H1 (cell line): Measurements from ENCODE around the gene USE1. TPM values are rescaled to one million over a fixed set of nuclear protein-coding genes. Genes with fewer than 3 reads are reported as not detected.

Source experiments
- CTCF ChIA-PET: fragments of 300-600 bp; sonication (Branson Sonifier 250); formaldehyde crosslinking; loops from one replicate; lab custom pipeline; 2021; ENCODE audit not compliant: partially characterized antibody; lab: Charles Lee
- POLR2A ChIA-PET: fragments of 300-600 bp; sonication (Branson Sonifier 250); formaldehyde crosslinking; loops from one replicate; lab custom pipeline; 2021; ENCODE audit warnings: inconsistent platforms; ENCODE audit not compliant: partially characterized antibody; lab: Charles Lee
- DNase-seq, 2 experiments: peaks; one replicate each; pipeline versions ENCODE4 v3.0.0 to v3.0.0-alpha.2; 2010 to 2022; ENCODE audit warnings: low spot score in 2 of 2, low read depth in 1 of 2, mixed read lengths in 1 of 2
- FAIRE-seq: peaks from 2 replicates; lab custom pipeline; 2011; peaks lifted over from hg19 to GRCh38; lab: Jason Lieb, UNC
- H2AFZ ChIP-seq: 2 replicates; pipeline ENCODE4 v1.8.1; 2012; ENCODE audit warnings: low read length, inconsistent platforms
- H2AK5ac ChIP-seq: 2 replicates; pipeline ENCODE4 v1.6.1; 2013; ENCODE audit warnings: low read depth, low read length
- H2BK120ac ChIP-seq: replicated peaks from 2 replicates; pipeline ENCODE3; 2013; ENCODE audit warnings: low read depth, low read length, inconsistent platforms
- H2BK12ac ChIP-seq: 2 replicates; pipeline ENCODE4 v1.6.1; 2013; ENCODE audit warnings: low read depth, low read length
- H2BK15ac ChIP-seq: 2 replicates; pipeline ENCODE4 v1.6.1; 2013; ENCODE audit warnings: low read length
- H2BK20ac ChIP-seq: 2 replicates; pipeline ENCODE4 v1.6.1; 2013; ENCODE audit warnings: low read length
- H2BK5ac ChIP-seq: 2 replicates; pipeline ENCODE4 v1.6.1; 2013; ENCODE audit warnings: low read depth, low read length
- H3K14ac ChIP-seq: 2 replicates; pipeline ENCODE4 v1.6.1; 2013; ENCODE audit warnings: inconsistent platforms; ENCODE audit not compliant: insufficient read length
- H3K18ac ChIP-seq: 2 replicates; pipeline ENCODE4 v1.6.1; 2013; ENCODE audit warnings: low read length; ENCODE audit errors: extremely low read depth
- H3K23ac ChIP-seq: 2 replicates; pipeline ENCODE4 v1.6.1; 2013; ENCODE audit warnings: inconsistent platforms; ENCODE audit not compliant: insufficient read length
- H3K23me2 ChIP-seq: 2 replicates; pipeline ENCODE4 v1.6.1; 2013; ENCODE audit warnings: low read depth, low read length
- H3K27ac ChIP-seq: 2 replicates; pipeline ENCODE4 v1.6.1; 2011; ENCODE audit warnings: low read depth, low read length, inconsistent platforms
- H3K27me3 ChIP-seq, 4 experiments: replicated peaks in 1 of 4; 1 replicate in 1 of 4; 2 replicates in 3 of 4; pipeline versions ENCODE4 v1.6.1 to v1.8.1; 2011 to 2013; ENCODE audit warnings: low read length in 3 of 4, mild to moderate bottlenecking in 3 of 4, inconsistent platforms in 2 of 4, mixed read lengths in 2 of 4, moderate library complexity in 1 of 4; ENCODE audit not compliant: control insufficient read depth in 3 of 4, insufficient read depth in 3 of 4; ENCODE audit errors: extremely low read depth in 1 of 4
- H3K36me3 ChIP-seq, 4 experiments: 2 replicates each; pipeline versions ENCODE4 v1.6.1 to v1.8.1; 2011 to 2013; ENCODE audit warnings: mild to moderate bottlenecking in 4 of 4, low read length in 3 of 4, moderate library complexity in 2 of 4, control low read depth in 1 of 4, inconsistent platforms in 1 of 4; ENCODE audit not compliant: insufficient read depth in 4 of 4, control insufficient read depth in 2 of 4
- H3K4ac ChIP-seq: replicated peaks from 2 replicates; pipeline ENCODE3; 2013; ENCODE audit warnings: low read length, low read depth, mixed read lengths, inconsistent platforms; ENCODE audit not compliant: insufficient read length
- H3K4me1 ChIP-seq, 4 experiments: replicated peaks in 1 of 4; 1 replicate in 1 of 4; 2 replicates in 3 of 4; pipeline versions ENCODE4 v1.6.1 to v1.8.1; 2011 to 2013; ENCODE audit warnings: low read length in 3 of 4, inconsistent platforms in 2 of 4, mixed read lengths in 1 of 4; ENCODE audit not compliant: insufficient read depth in 4 of 4, control insufficient read depth in 3 of 4
- H3K4me2 ChIP-seq, 2 experiments: 2 replicates each; pipeline versions ENCODE4 v1.6.1 to v1.8.1; 2011 to 2013; ENCODE audit warnings: low read depth in 2 of 2, low read length in 2 of 2, control low read depth in 1 of 2, inconsistent platforms in 1 of 2, mild to moderate bottlenecking in 1 of 2; ENCODE audit not compliant: insufficient read depth in 1 of 2
- H3K4me3 ChIP-seq, 4 experiments: fragments of 200-600, 300-600 bp in 1 of 4; sonication (generic), shearing (Covaris generic), sonication (Bioruptor Twin) in 1 of 4; 2 replicates each; pipeline versions ENCODE4 v1.5.1 to v1.8.1; 2011 to 2016; ENCODE audit warnings: low read length in 4 of 4, low read depth in 3 of 4, control low read depth in 2 of 4, inconsistent platforms in 2 of 4, mild to moderate bottlenecking in 2 of 4, mixed read lengths in 1 of 4, moderate library complexity in 1 of 4; ENCODE audit not compliant: insufficient read depth in 2 of 4; ENCODE audit errors: extremely low read depth in 1 of 4
- H3K56ac ChIP-seq: replicated peaks from 2 replicates; pipeline ENCODE3; 2013; ENCODE audit warnings: low read depth, mild to moderate bottlenecking, mixed read lengths, low read length, inconsistent platforms; ENCODE audit not compliant: insufficient read length
- H3K79me1 ChIP-seq: 2 replicates; pipeline ENCODE4 v1.6.1; 2013; ENCODE audit warnings: low read depth, low read length, control low read depth
- H3K79me2 ChIP-seq, 2 experiments: 2 replicates each; pipeline versions ENCODE4 v1.6.1 to v1.8.1; 2012 to 2013; ENCODE audit warnings: low read length in 2 of 2, mild to moderate bottlenecking in 2 of 2, inconsistent platforms in 1 of 2; ENCODE audit not compliant: insufficient read depth in 2 of 2, control insufficient read depth in 1 of 2
- H3K9ac ChIP-seq, 4 experiments: replicated peaks in 1 of 4; 1 replicate in 1 of 4; 2 replicates in 3 of 4; pipeline versions ENCODE4 v1.6.1 to v1.8.1; 2011 to 2013; ENCODE audit warnings: low read depth in 3 of 4, low read length in 3 of 4, control low read depth in 2 of 4, mild to moderate bottlenecking in 2 of 4, moderate library complexity in 2 of 4, inconsistent platforms in 1 of 4; ENCODE audit errors: extremely low read depth in 1 of 4
- H3K9me3 ChIP-seq, 2 experiments: 2 replicates each; pipeline versions ENCODE4 v1.6.1 to v1.8.1; 2012 to 2013; ENCODE audit warnings: mild to moderate bottlenecking in 2 of 2, moderate library complexity in 2 of 2, control low read depth in 1 of 2, inconsistent platforms in 1 of 2, low read depth in 1 of 2, low read length in 1 of 2, mixed read lengths in 1 of 2; ENCODE audit not compliant: insufficient read depth in 2 of 2
- H4K20me1 ChIP-seq, 2 experiments: replicated peaks in 1 of 2; 2 replicates each; pipeline versions ENCODE3 to v1.8.1; 2011 to 2013; ENCODE audit warnings: inconsistent platforms in 2 of 2, low read length in 2 of 2, mild to moderate bottlenecking in 1 of 2; ENCODE audit not compliant: insufficient read depth in 2 of 2, control insufficient read depth in 1 of 2
- H4K5ac ChIP-seq: 2 replicates; pipeline ENCODE4 v1.6.1; 2013; ENCODE audit warnings: low read length, low read depth, mixed read lengths, inconsistent platforms; ENCODE audit not compliant: insufficient read length
- H4K8ac ChIP-seq: 2 replicates; pipeline ENCODE4 v1.8.0; 2013; ENCODE audit warnings: mild to moderate bottlenecking, moderate library complexity, low read length, inconsistent platforms; ENCODE audit not compliant: insufficient read depth; ENCODE audit errors: extremely low read depth
- H4K91ac ChIP-seq: replicated peaks from 2 replicates; pipeline ENCODE3; 2013; ENCODE audit warnings: low read length, mixed read lengths, inconsistent platforms; ENCODE audit not compliant: insufficient read length
- CBX8 ChIP-seq: fragments of 300-800, 300-1000 bp; sonication (generic); IDR thresholded peaks from 2 replicates; pipeline ENCODE4 v1.7.1; 2016; ENCODE audit warnings: low read depth, low read length, borderline replicate concordance
- CEBPB ChIP-seq: IDR thresholded peaks from 2 replicates; pipeline ENCODE4 v1.6.1; 2012; ENCODE audit warnings: low read depth, low read length
- CREB1 ChIP-seq: IDR thresholded peaks from 2 replicates; pipeline ENCODE4 v1.6.1; 2012; ENCODE audit warnings: inconsistent platforms
- GTF2F1 ChIP-seq: IDR thresholded peaks from 2 replicates; pipeline ENCODE4 v1.6.1; 2012; ENCODE audit warnings: low read depth, low read length, improper control_type of control experiment, borderline replicate concordance
- POLR2AphosphoS5 ChIP-seq: IDR thresholded peaks from 2 replicates; pipeline ENCODE4 v1.6.1; 2011; ENCODE audit warnings: low read depth, low read length
- RBBP5 ChIP-seq: IDR thresholded peaks from 2 replicates; pipeline ENCODE4 v1.7.1; 2012; ENCODE audit warnings: low read depth, mild to moderate bottlenecking, inconsistent platforms, low read length, moderate library complexity, borderline replicate concordance
- RXRA ChIP-seq: IDR thresholded peaks from 2 replicates; pipeline ENCODE4 v1.6.1; 2011; ENCODE audit warnings: low read depth, mild to moderate bottlenecking, low read length, moderate library complexity; ENCODE audit not compliant: insufficient read depth
- SP1 ChIP-seq: IDR thresholded peaks from 2 replicates; pipeline ENCODE4 v1.6.1; 2011; ENCODE audit warnings: low read depth, low read length
- TBP ChIP-seq: IDR thresholded peaks from 2 replicates; pipeline ENCODE4 v1.6.1; 2011; ENCODE audit warnings: low read depth, low read length, improper control_type of control experiment
- TEAD4 ChIP-seq: IDR thresholded peaks from 2 replicates; pipeline ENCODE4 v1.6.1; 2012; ENCODE audit warnings: low read depth, low read length, inconsistent platforms, mixed read lengths
- ZNF274 ChIP-seq: IDR thresholded peaks from 2 replicates; pipeline ENCODE4 v1.7.0; 2012; ENCODE audit warnings: low read length, borderline replicate concordance; ENCODE audit errors: extremely low read depth
- WGBS, 2 experiments: shearing (Covaris generic) in 1 of 2; methylation state at CpG; one replicate each; pipeline versions ENCODE4 v1.1.6 to v1.1.7; 2013 to 2015; ENCODE audit warnings: low lambda C conversion rate in 2 of 2, mixed read lengths in 2 of 2, inconsistent platforms in 1 of 2, low coverage in 1 of 2, missing lambda C conversion rate in 1 of 2; ENCODE audit not compliant: insufficient replicate concordance in 2 of 2, insufficient coverage in 1 of 2, insufficient read length in 1 of 2; ENCODE audit errors: extremely low coverage in 1 of 2, missing lambda C conversion rate in 1 of 2; 5-methylcytosine and 5-hydroxymethylcytosine counted together
- polyA plus RNA-seq, 7 experiments: library from polyadenylated mRNA; depleted of rRNA in 3 of 7; stranded (reverse) in 5 of 7; unstranded in 2 of 7; fragments of >200 nt in 5 of 7; fragments of 200-250 nt in 2 of 7; gene quantifications; 1 replicate in 5 of 7; 2 replicates in 1 of 7; 4 replicates in 1 of 7; pipeline versions ENCODE4 v1.2.1 to v1.2.3, GENCODE V29; 2011 to 2013; ENCODE audit warnings: missing spikeins in 2 of 7, mixed read lengths in 2 of 7
- total RNA-seq: library from RNA; stranded (reverse); fragmentation: NEBNext Ultra II Directional; extraction: Animal tissue kit (Norgen Biotek cat#: 25700); gene quantifications from 2 replicates; pipeline ENCODE4 v1.2.1, GENCODE V29; 2021

USE1 gene
- total and polyA plus RNA-seq, 2 of the 8 experiments (the other 6 are each of a cell fraction or from before 2014, with no cell fraction given) = 8.7 to 13.9 TPM

DNA sequence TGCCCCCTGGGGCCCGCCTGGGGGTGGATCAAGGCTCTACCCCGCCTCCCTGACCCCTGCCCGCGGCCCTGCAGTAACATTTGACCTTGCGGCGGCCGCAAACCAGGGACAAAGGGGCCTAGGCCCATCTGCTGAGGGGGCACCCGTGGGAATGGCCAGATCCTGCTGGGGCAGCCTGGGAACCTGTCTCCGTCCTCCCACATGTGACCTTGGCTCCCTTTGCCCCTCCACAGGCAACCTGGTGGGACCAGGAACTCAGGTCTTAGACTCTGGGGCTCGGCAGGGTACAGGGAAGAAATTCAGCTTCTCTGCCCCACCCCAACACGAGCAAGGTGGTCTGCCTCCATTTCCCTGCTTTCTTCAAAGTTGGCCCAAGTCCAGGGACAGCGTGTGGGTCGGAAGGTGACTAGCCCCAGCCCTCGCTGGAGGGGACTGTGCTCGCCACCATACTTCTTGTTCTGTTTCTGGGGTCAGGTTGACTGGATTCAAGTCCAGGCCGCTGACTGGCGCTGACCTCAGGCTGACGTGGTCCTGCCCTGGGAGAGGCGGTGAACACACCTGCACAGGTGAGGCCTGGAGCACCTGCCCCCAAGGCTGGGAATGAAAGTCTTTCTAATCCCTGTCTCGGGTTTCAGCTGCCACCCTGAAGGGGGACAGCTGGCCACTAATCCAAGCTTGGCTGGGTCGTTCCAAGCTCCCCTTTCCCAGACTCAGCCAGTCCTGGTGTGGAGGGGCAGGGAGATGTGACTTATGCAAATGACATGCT lies 33.0 kb downstream of the USE1 start:
- Histone ChIP-seq H3K23ac (no peak overlapping the region), H3K36me3 (no peaks in the 10 kb centered on the region), H2AFZ (no peak overlapping the region), H4K8ac (peak overlapping the region; percentile 69; the same call in 1 of the 2 replicates), H3K18ac (peak overlapping the region; percentile 65), H3K56ac (peak overlapping the region; percentile 67), H2BK120ac (peak overlapping the region; percentile 75), H2BK5ac (peak overlapping the region; percentile 91), H3K4me1 (peaks cover 0 to 25% (median 20%) of the 10 kb centered on the region in 4 experiments; a peak in 6 of 7 replicates), H3K4ac (peak overlapping the region; percentile 0), H3K27ac (peak overlapping the region; percentile 75), H3K9me3 (no peaks in the 10 kb centered on the region), H4K5ac (peak overlapping the region; percentile 47), H3K4me3 (peak overlapping the region in 2 of 4 experiments; percentile 3 to 78; a peak in 5 of 8 replicates), H3K23me2 (peaks cover 2% of the 10 kb centered on the region; the same call in 1 of the 2 replicates), H4K20me1 (peaks cover 0 to 1% of the 10 kb centered on the region in 2 experiments), H3K79me1 (peaks cover 2% of the 10 kb centered on the region), H2BK15ac (peak overlapping the region; percentile 66; the same call in 1 of the 2 replicates), H2BK12ac (peak overlapping the region; percentile 3; the same call in 1 of the 2 replicates), H2AK5ac (peak overlapping the region; percentile 79; the same call in 1 of the 2 replicates), H3K27me3 (no peaks in the 10 kb centered on the region), H3K79me2 (peaks cover 12 to 21% of the 10 kb centered on the region in 2 experiments; a peak in 3 of 4 replicates), H3K9ac (peak overlapping the region in 2 of 4 experiments; percentile 48 to 49; a peak in 4 of 7 replicates), H3K14ac (peak overlapping the region; percentile 35), H2BK20ac (peak overlapping the region; percentile 88), H4K91ac (peak overlapping the region; percentile 59), H3K4me2 (peak overlapping the region; percentile 64 to 94)
- CTCF ChIA-PET = interaction anchor here (0.8 to 4.3 kb wide), 7 partner anchors 12 to 61 kb away, joined by 3 to 35 read pairs (median 8); partner anchors contain the start of gene DDA1
- 39% methylated on average over 21 of the region's 21 CpGs; no CpG with 5 or more reads in 1 of the 2 experiments for WGBS, 2 experiments
- DNase-seq (peak in 1 of 2 experiments; percentile 79), FAIRE-seq (peak; percentile 97)
- POLR2A ChIA-PET = interaction anchor here (0.7 to 4.2 kb wide), 17 partner anchors 9 to 172 kb away, joined by 3 to 44 read pairs (median 5); partner anchors contain the start of genes BABAM1, DDA1, MYO9B and USE1
- TF ChIP-seq SP1 (no peak), TEAD4 (no peak), RBBP5 (0 out of 2 replicates have a peak, but pooled peaks have one; percentile 43), CEBPB (no peak), TBP (peak; percentile 27; the same call in 1 of the 2 replicates), CBX8 (no peak), GTF2F1 (no peak), POLR2AphosphoS5 (peak; percentile 74; the same call in 1 of the 2 replicates), RXRA (0 out of 2 replicates have a peak, but pooled peaks have one; percentile 38), CREB1 (peak; percentile 74), ZNF274 (no peak)
